HepG2 (cell line): ENCODE results near the gene PSMG4. TPM values are rescaled to one million over a fixed set of nuclear protein-coding genes. Genes with fewer than 3 reads are reported as not detected.
A peak's percentile ranks its signal among the peaks of the same experiment; 100 is the strongest.

Experiments used
- ATF2 ChIP-seq: sonication (generic); formaldehyde crosslinking; IDR thresholded peaks from 2 replicates; pipeline ENCODE4 v1.4.0; 2020; ENCODE audit warnings: missing genetic modification reagents
- EZH2 ChIP-seq: conservative IDR thresholded peaks from 2 replicates; pipeline ENCODE4 v1.6.1; 2012; ENCODE audit warnings: mild to moderate bottlenecking, low read depth, low read length, moderate library complexity
- HNF1B ChIP-seq: sonication (generic); formaldehyde crosslinking; IDR thresholded peaks from 2 replicates; pipeline ENCODE4 v1.5.1; 2020; ENCODE audit warnings: mild to moderate bottlenecking, moderate library complexity, missing genetic modification reagents
- MBNL3 ChIP-seq: fragments of 250-450 bp; sonication (Bioruptor Pico); conservative IDR thresholded peaks from 2 replicates; pipeline ENCODE4 v1.8.0; 2022; ENCODE audit warnings: mild to moderate bottlenecking, inconsistent platforms
- MLXIP ChIP-seq: sonication (generic); formaldehyde crosslinking; IDR thresholded peaks from 2 replicates; pipeline ENCODE4 v1.9.0; 2021; ENCODE audit warnings: missing genetic modification reagents, borderline replicate concordance
- NFATC3 ChIP-seq: sonication (generic); formaldehyde crosslinking; IDR thresholded peaks from 2 replicates; pipeline ENCODE4 v1.5.1; 2020; ENCODE audit warnings: mild to moderate bottlenecking, missing genetic modification reagents
- POLR2A ChIP-seq, 2 experiments: IDR thresholded peaks; 2 replicates each; pipeline ENCODE4 v1.6.1; 2011; ENCODE audit warnings: low read depth in 2 of 2, low read length in 2 of 2, mild to moderate bottlenecking in 1 of 2, moderate library complexity in 1 of 2; ENCODE audit not compliant: insufficient read depth in 1 of 2
- RAD51 ChIP-seq: fragments of 450-650 bp; IDR thresholded peaks from 2 replicates; pipeline ENCODE4 v1.6.1; 2016; ENCODE audit warnings: borderline replicate concordance
- RFX5 ChIP-seq: IDR thresholded peaks from 2 replicates; pipeline ENCODE4 v1.6.1; 2011; ENCODE audit warnings: low read depth, low read length, improper control_type of control experiment
- TFAP4 ChIP-seq: sonication (generic); IDR thresholded peaks from 2 replicates; pipeline ENCODE4 v1.6.1; 2016; ENCODE audit warnings: low read depth, borderline replicate concordance
- ZBTB8A ChIP-seq: sonication (generic); formaldehyde crosslinking; IDR thresholded peaks from 2 replicates; pipeline ENCODE4 v1.4.0; 2020; ENCODE audit warnings: mild to moderate bottlenecking, low read depth, missing genetic modification reagents, borderline replicate concordance
- ZNF513 ChIP-seq: sonication (generic); formaldehyde crosslinking; conservative IDR thresholded peaks from 2 replicates; pipeline ENCODE4 v1.5.0; 2020; ENCODE audit warnings: missing genetic modification reagents
- ZNF574 ChIP-seq: sonication (generic); formaldehyde crosslinking; IDR thresholded peaks from 2 replicates; pipeline ENCODE4 v1.4.0; 2020; ENCODE audit warnings: missing genetic modification reagents
- ZNF776 ChIP-seq: sonication (generic); formaldehyde crosslinking; IDR thresholded peaks from 2 replicates; pipeline ENCODE4 v1.4.0; 2020; ENCODE audit warnings: mild to moderate bottlenecking, missing genetic modification reagents
- ZNF883 ChIP-seq: sonication (generic); formaldehyde crosslinking; IDR thresholded peaks from 2 replicates; pipeline ENCODE4 v1.5.1; 2020; ENCODE audit warnings: mild to moderate bottlenecking, missing genetic modification reagents; ENCODE audit errors: not compliant biosample characterization
- ZSCAN9 ChIP-seq: IDR thresholded peaks from 2 replicates; pipeline ENCODE4 v1.6.1; 2016; ENCODE audit warnings: borderline replicate concordance
- polyA plus RNA-seq, 8 experiments: library from polyadenylated mRNA; depleted of rRNA in 3 of 8; stranded (reverse) in 7 of 8; unstranded in 1 of 8; fragments of >200 nt; fragmentation: Illumina TruSeq in 4 of 8; extraction: Trizol in 4 of 8; gene quantifications; 2 replicates each; pipeline versions ENCODE4 v1.2.1 to v1.2.3, GENCODE V29; 2011 to 2016; ENCODE audit warnings: low read depth in 4 of 8, missing spikeins in 1 of 8, mixed read lengths in 1 of 8; ENCODE audit not compliant: insufficient read depth in 1 of 8
- total RNA-seq, 5 experiments: library from RNA; depleted of rRNA; stranded (reverse); fragments of >200 nt; fragmentation: Illumina TruSeq; extraction: Trizol; gene quantifications; 2 replicates each; pipeline ENCODE4 v1.2.3, GENCODE V29; 2016; ENCODE audit warnings: low read depth in 1 of 5

The PSMG4 gene
- total and polyA plus RNA-seq, 2 of the 13 experiments (the other 11 are each of a cell fraction or from before 2014, with no cell fraction given): 28.5 to 32.8 TPM

GRCh38 chr6:3228046-3228671, 30.6 kb upstream of the PSMG4 start (continued):
- TF ChIP-seq ATF2 (CRISPR knock-in tag): no peak
- TF ChIP-seq RAD51: no peak
- no peak for TF ChIP-seq NFATC3
- TF ChIP-seq MBNL3 (CRISPR knock-in tag): no peak
- TF ChIP-seq TFAP4: no peak
- no peak for TF ChIP-seq HNF1B (CRISPR knock-in tag)
- no peak for TF ChIP-seq ZSCAN9 (CRISPR knock-in tag)
- no peak for TF ChIP-seq EZH2
- no peak for TF ChIP-seq ZBTB8A (CRISPR knock-in tag)
- TF ChIP-seq POLR2A (IDR thresholded peaks at IDR 0.05; ENCODE audit: insufficient read depth in 1 of 2, low read depth in 2 of 2, low read length in 2 of 2): no peak
- no peak for TF ChIP-seq ZNF776 (CRISPR knock-in tag)
- TF ChIP-seq RFX5: no peak
- no peak for TF ChIP-seq ZNF883 (CRISPR knock-in tag)
- no peak for TF ChIP-seq MLXIP (CRISPR knock-in tag)
- TF ChIP-seq ZNF574: 0 out of 2 replicates have a peak, but pooled peaks have one; percentile 17
- no peak for TF ChIP-seq ZNF513 (CRISPR knock-in tag)
